Stimulated activated CD4-positive, alpha-beta T cell treated with anti-CD3 and anti-CD28 coated beads, Interleukin-4, amount 100 ng/mL, for 48 hours (primary cell): ENCODE data around the gene EVC2.

ENCODE experiments used
- DNase-seq, 2 donors: peaks; one replicate each; pipeline ENCODE4 v3.0.0-alpha.2; 2020; ENCODE audit warnings: low read depth in 2 of 2

EVC2 gene

DNA sequence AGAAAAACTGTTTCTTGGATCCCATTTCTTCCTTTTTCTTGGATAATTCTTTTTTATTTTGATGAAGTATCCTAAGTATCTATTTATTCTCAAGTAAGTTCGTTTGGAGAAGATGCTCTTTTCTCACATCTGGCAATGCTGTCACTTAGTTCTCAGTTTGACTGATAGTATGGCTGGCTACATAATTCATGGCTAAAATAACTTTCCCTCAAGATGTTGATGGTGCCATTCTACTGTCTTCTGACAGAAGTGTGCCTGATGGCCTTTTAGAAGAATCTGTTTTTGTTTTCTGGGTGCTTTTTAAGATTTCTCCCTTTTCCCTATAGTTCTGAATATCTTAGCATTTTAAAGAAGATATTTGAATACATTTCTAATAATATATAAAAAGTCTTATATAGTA, 41.6 kb downstream of the EVC2 start:
- no peak for DNase-seq

DNA sequence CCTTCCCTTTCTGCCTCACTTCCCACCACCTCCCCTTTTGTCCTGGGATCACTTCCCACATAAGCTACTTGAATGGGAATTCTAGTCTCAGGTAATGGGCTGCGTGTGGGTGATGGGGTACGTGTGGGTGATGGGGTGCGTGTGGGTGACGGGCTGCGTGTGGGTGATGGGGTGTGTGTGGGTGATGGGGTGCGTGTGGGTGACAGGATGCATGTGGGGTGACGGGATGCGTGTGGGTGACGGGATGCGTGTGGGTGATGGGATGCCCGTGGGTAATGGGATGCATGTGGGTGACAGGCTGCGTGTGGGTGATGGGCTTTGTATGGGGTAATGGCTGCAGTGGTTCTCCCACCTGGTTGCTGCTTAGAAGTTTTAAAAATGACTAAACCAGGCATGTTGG, 43.6 kb downstream of the EVC2 start:
- DNase-seq: no peak

DNA sequence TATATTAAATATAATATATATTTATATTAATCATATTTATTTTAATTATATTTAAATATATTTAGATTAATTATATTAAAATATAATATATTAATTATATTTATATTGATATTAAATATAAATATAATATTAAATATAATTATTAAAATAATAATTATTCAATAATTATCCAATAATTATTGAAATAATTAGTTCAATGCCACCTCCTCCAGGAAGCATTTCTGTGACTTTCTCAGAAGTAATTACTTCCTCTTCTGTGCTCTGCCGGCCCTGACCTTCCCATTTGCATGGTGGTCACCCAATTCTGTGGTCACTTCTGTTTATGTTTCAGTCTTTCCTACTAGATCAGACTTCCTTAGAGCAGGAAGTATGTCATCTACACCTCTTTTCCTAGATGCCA, 45.8 kb downstream of the EVC2 start:
- DNase-seq: no peak

DNA sequence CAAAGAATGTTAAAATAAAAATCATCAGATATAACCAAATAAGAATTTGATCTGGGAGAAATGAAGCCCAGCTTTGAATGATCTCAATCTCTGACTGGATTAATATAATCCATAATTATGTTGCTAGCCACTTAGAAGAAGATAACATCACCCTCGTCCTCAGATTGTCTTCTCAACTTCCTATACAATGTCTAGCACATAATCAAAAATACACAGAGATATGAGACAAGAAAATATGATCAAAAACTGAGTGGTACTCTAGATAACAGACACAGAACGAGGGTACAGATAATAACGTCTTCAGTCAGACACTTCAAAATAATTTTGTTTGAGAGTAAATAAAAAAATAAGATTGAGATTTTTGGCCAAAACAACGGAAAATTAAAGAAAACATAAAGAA, 47.1 kb downstream of the EVC2 start:
- DNase-seq: no peak

DNA sequence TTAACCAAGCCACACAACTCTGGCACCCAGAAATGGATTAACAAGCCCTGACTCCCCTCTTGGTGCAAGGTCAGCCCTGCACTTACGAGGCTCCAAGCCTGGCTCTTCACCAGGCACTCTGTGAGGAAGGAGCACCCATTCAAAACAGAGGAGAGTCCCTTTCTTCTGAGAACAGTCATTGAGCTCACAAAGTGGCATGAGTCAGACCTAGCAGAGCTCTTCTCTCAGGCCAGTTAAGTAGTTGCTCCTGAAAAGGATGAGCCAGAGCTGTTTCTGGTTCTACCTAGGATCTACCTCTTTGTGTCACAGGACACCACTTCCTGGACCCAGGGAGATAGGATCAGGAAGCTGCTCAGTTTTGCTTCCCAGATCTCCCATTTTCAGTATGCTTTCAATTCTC, 48.2 kb downstream of the EVC2 start:
- no peak for DNase-seq

DNA sequence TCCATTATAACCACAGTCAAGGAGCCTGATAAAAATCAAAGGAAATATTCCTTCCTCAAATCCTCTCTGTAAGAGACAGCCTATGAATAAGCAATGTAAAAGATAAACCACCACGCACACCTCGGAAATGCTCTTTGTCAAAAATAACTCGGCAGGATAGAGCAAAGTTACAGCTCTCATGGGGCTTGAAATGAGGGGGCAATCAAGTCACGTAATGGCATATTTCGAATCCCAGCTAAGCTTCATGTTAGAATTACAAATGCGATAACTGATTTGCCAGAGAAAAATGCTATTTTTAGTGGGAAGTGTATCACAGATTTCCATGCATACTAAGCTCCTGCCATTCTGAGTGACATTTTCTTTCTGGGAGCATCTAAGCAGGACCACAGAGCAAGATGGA, 49.4 kb downstream of the EVC2 start:
- DNase-seq: no peak

DNA sequence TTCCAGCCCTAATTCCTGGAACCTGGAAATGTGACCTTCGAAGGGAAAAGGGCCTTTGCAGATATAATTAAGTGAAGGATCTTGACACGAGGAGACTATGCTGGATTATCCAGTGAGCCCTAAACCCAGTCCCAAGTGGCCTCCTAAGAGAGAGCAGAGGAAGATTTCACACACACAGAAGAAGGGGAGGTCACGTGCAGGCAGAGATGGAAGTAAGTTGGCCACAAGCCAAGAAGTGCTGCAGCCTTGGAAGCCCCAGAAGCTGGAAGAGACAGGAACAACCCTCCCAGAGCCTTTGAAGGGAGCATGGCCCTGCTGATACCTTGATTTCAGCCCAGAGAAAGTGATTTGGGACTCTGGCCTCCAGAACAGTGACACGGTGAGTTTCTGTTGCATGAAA, 51.9 kb downstream of the EVC2 start:
- no peak for DNase-seq

DNA sequence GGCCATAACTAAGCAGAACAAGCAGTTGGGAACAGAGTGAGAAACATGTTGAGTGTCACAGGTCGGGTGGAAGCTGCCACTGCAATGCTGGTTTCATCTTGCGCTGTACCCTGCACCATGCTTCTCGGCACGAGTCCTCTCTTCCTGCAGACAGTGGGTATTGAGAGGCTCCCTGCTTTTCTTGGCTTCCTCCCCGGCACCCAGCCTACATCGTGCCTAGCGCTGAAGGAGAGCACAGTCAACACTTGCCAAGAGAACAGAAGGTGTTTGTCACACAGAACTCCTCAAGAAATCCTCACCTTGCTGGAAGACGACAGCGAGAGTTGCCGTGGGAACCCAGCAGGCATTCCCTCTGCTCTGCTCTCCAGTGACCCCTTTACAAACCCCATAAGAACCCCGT, 53.6 kb downstream of the EVC2 start:
- DNase-seq: no peak

DNA sequence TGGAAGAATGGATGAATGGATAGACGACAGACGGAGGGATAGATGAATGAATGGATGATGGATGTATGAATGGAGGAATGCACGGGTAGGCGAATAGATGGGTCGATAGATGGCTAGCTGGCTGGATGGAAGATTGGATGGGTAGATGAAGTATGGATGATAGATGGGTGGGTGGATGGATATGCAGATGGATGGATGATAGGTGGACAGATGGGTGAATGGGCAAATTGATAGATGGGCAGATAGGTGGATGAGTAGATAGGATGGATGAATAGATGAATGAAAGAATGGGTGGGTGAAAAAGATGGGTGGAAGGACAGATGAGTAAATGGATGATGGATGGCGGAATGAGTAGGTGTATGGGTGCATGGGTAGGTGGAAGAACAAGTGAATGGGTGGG, 57.3 kb downstream of the EVC2 start:
- DNase-seq: no peak

DNA sequence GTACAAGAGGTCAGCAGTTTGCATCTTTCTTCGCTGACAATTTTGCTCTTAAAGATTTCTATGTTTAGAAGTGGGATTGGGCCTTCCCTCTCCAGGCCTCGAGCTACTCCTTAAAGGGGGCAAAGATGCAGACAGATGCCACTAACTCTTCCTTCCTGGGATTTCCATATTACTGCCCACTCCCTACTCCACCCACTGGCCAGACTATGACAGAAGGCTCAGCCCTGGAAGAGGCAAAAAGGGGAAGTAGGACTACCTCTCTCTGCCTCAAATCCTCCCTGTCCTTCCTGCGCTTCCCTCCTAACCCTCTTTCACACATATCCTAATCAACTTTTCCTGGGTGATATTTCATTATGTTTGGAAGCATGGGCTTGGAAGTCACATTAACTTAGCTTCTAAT, 58.3 kb downstream of the EVC2 start:
- no peak for DNase-seq

DNA sequence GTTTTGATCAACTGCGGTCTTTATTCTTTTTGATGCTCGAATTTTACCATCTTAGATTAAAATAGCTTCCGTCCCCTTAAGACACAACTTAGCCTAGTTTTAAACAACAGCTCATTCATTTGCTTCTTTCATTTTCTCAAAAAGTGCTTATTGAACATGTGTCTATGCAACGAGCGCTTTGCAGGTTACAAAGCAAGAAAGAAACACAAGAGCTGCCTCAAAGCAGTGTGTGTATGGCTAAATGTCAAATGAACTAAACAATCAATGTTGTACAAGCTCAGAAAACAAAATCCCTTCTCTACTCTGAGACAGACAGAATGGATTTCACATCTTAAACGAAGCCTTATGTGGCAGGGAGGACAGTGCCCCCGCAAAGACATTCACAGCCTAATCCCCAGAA, 61.0 kb downstream of the EVC2 start:
- DNase-seq: no peak

DNA sequence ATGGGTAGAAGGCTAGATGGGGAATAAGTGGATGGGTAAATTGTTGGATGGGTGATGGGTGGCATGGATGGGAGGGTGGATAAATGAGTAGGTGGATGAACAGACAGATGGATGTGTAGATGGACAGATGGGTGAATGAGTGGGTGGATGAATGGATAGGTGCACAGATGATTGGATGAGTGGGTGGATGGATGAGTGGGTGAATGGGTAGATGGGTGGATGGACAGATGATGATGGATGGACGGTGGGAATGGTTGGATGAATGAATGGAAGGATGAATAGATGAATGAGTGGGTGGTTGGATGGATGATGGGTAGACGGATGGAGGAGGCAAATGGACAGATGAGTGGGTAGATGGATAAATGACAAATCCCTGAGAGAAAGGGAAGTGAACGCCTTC, 68.3 kb downstream of the EVC2 start:
- no peak for DNase-seq

DNA sequence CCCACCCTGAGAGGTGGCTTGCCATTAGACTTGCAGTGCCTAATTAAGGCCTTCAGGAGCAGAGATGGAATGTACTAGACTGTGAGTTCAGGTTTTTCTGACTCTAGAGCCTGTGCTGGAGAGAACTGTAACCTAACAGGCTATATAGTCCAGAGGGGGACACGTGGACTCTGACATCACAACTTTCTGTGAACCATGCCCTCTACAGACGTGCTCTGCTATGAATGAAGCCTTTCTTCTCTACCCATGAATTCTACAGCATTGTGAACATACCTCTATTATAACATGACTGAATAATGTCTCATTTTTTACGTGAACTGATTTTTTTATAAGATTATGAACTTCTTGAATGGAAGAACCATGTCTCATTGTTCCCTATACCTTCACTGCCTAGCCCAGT, 68.8 kb downstream of the EVC2 start:
- no peak for DNase-seq

DNA sequence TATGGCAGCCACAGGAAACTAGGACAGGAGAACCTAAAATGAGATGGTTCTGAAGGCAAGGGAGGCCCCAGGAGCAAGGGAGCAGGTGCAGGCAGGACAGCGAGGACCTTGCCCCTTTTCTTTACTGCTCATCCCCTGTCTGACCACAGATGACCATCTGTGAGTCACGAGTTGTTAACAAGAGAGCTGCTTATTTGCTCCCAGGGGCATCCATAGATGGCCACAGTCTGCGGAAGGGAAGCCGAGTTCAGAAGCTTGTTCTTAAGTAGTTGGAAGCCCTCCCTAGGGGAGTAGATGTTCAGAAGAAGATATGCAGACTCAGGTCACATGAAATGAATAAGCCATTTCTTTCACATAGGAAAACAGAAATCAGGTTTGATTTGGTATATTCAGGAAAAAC, 69.4 kb downstream of the EVC2 start:
- DNase-seq: no peak

DNA sequence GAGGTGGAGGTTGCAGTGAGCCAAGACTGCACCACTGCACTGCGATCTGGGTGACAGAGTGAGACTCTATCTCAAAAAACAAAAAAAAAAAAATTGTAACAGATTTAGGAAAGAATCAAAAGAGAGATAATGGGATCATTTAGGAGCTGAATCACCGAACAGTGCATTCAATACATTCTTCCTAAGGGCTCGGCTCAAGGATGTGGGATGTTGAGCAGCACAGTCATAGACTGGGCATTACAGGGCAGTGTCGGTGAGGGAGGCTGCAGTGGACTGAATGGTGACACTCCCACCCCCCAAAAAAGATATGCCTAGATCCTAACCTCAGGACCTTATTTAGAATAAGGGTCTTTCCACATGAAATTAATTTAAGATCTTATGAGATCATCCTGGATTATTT, 70.0 kb downstream of the EVC2 start:
- DNase-seq: no peak

DNA sequence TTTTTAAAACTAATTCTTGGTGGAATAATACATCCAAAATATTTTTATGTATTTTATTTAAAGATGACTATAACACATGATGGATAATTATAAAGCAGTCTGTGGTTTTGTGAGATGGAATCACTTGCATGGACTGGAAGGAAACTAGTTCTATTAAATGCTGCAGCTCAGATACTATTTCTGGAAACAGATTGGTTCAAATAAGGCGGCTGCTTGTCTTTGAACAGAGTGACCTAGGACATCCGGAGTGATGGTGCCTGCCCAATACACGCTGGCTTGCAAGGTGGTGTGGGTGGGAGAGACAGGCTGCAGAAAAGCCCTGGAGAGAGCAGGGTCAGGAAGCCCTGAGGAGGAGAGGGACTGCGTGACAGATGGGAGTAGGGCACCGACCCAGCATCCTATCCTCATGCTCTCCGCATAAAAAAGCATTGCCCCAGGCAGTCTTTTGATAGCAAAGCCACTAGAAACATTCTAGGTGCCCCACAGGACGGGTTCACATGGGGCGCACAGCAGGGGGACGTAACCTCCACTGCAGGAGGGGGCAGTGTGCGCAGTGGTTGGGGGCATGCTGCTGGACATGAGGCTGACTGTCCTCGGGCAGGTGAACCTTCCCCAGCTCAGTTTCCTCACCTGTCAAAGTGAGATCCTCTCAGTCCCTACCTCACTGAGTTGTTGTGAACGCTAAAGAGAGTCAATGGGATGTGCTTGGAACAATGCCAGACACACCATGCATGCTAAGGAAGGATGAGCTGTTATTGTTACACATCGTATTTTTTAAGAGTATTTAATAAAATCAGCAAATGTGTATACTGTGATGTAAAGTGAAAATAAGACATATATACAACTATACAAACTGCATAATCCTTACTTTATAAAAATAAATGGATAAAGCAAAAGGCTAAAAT, 71.3 kb downstream of the EVC2 start:
- DNase-seq: no peak

DNA sequence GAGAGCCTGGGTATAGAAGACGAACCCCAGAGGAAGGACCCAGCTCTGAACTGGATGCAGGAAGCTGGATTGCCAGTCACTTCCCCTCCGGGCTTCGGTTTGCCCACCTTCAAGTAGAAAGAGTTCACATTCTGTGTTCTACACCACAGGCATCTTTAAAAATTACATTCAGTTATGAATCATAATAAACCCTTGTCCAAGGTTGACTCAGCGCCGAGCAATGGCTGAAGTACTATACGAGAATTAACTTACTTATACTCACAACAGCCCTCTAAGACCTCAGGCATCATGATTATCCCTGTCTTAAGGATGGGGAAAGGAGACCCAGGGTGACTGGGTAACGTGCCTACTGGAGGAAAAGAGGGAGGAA, 72.5 kb downstream of the EVC2 start:
- no peak for DNase-seq

DNA sequence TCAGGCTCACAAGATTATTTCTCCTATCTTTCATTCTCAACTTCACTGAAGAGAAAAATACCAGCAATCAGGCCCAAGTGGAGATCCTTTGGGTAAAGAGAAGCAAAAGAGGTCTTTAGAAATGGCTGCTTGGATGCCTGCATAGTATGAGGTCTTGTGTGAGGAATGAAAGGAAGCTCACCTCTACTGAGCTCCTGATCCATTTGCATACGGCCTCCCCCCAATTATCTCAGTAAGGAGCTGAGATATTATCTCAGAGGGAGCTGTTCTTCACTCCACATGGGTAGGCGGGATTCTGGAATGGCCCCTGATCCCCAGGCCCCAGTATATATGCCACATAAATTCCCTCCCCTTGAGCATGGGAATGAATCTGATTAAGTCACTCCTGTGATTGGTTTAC, 75.8 kb downstream of the EVC2 start:
- no peak for DNase-seq

DNA sequence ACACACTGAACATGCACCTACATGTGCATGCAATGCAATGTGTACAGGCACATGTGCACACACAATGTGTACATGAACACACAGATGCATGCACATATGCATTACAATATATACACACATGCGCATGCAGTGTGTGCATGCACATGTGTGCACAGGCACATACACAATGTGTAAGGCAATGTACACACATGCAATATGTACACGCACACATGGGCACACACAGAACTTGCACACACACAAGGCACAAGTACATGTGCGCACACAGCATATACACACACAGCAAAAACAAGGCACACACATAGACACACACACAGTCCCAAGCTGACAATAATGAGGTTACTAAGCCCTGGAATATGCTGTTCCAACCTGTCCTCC, 76.3 kb downstream of the EVC2 start:
- DNase-seq: no peak

DNA sequence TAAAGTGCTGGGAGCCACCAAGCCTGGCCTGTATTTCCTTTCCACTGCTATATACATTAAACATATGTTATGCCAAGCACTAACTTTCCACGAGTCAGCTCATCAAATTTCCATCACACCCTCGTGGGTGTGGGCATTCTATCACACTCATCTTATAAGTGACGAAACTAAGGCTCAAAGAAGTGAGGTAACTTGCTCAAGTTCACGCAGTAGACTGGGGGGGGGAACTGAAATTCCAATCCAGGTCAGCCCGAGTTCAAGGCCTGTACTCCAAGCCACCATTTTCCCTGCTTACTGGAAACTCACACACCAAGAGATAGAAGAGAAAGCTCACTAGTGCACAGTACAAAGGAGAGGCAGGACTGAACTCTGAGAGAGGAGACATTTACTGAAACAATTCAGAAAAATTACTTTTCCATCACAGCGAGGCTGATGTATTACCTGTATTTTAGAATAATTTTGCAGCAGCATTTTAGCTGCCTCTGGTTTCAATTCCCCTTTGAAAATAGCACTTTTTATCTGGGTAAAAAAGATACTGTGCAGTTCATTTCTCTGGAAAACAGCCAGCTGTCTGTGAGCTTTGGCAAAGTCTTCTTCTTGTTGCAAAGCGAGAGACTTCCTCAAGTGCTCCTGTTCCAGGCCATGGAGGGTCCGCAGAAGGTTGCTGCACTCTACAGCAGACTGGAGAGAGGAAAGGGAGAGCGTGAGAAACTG, 76.8 kb downstream of the EVC2 start:
- DNase-seq: no peak

DNA sequence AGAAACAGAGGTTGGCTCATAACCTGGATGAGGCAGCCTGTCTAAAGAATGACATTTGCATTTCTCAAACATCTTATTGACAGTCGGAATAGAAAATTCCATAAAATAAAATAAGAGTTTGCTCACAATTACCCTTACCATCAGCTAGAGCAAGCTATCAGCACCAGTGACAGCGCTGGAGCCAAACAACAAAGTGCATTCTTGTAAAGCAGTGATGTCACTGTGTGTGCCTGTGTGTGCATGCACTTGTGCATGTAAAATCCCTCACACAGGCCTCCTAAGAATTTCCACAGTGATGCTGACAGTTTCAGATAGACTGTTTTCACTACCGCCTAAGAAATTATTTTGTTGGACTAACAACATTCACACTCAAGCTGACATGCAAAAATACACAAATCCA, 77.6 kb downstream of the EVC2 start:
- no peak for DNase-seq

DNA sequence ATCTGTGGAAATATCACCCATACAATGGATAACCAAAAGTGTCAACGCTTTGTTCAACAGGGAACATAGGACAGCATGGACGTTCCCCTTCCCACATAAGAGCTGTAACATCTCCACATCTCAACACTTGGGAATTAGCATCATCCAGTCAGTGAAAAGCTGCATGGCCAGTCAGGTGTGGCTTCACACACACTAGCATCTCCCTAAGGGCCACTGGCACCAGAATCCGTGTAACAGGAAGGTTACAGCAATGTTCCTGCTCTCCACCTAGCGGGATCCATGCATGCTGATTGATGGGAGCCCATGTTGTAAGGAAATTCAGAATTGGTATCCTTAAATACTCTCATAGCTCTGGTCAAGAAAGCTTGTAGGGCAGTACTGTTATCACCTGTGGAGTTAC, 78.8 kb downstream of the EVC2 start:
- no peak for DNase-seq

DNA sequence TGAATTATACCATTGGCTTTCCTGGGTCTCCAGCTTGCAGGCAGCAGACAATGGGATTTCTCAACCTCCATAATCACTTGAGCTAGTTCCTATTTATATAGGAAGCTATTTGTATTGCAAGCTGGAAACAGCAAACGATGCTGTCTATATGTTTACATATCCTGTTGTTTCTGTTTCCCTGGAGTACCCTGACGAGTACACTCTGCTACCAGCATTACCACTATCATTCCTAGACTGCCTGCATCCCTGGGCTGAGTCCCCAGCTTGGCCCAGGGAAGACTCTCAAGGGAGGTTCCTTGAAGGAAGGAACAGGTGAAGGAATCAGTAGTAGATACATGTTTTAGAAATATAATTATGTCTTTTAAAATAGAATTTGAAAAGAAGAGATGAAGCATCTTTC, 81.4 kb downstream of the EVC2 start:
- DNase-seq: no peak

DNA sequence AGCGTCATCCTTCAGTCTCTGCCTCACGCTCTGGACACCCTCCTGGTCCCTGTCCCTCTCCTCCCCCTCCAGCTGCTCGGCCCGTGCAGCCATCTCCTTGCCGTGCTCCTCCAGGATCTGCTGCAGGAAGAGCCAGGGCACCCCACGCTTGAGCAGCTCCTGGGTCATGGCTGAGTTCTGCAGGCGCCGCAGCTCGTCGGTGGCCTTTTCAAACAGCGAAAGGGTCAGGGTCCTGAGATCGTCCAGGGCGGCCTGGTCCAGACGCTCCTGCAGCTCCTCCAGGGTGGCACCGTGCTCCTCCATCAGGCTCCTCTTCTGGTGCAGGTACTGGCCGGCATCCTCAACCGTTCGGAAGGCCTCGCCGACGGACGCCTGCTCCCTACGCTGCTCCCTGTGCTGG, 85.8 kb downstream of the EVC2 start:
- DNase-seq: no peak
